SK-N-SH (cell line): ENCODE results near the gene PCBD1. TPM values are rescaled to one million over a fixed set of nuclear protein-coding genes. Genes with fewer than 3 reads are reported as not detected.

ENCODE experiments used
- CTCF ChIA-PET: fragments of 300-600, 350-600 bp; formaldehyde crosslinking; extraction: SDS; loops from one replicate; lab custom pipeline; 2021; lab: Yijun Ruan, JAX
- POLR2A ChIA-PET: fragments of 350-600 bp; sonication (Branson Sonifier 250); formaldehyde crosslinking; extraction: SDS; loops from one replicate; lab custom pipeline; 2020; ENCODE audit warnings: antibody characterized with exemption, inconsistent platforms; lab: Yijun Ruan, JAX
- DNase-seq: peaks from one replicate; pipeline ENCODE4 v3.0.0; 2012
- H2AFZ ChIP-seq: fragments of 200-600 bp; sonication (generic); 2 replicates; pipeline ENCODE4 v1.8.1; 2016; ENCODE audit warnings: antibody characterized with exemption, mild to moderate bottlenecking, low read depth
- H3F3A ChIP-seq: fragments of 200-600 bp; sonication (generic); replicated peaks from 2 replicates; pipeline ENCODE3; 2016; ENCODE audit warnings: antibody characterized with exemption, mild to moderate bottlenecking; ENCODE audit not compliant: insufficient read depth
- H3K27ac ChIP-seq, 2 experiments: fragments of 200-500 bp in 1 of 2; fragments of 200-600 bp in 1 of 2; sonication (Bioruptor generic) in 1 of 2; sonication (generic), shearing (Covaris generic) in 1 of 2; 2 replicates each; pipeline versions ENCODE4 v1.5.1 to v1.6.1; 2014 to 2016; ENCODE audit warnings: low read depth in 2 of 2, inconsistent platforms in 1 of 2, low read length in 1 of 2, mild to moderate bottlenecking in 1 of 2, mixed read lengths in 1 of 2
- H3K27me3 ChIP-seq: fragments of 200-600 bp; sonication (generic), shearing (Covaris generic); 2 replicates; pipeline ENCODE4 v1.6.1; 2016; ENCODE audit warnings: mixed run types; ENCODE audit not compliant: insufficient read depth
- H3K36me3 ChIP-seq, 2 experiments: fragments of 200-500 bp in 1 of 2; fragments of 200-600 bp in 1 of 2; sonication (Bioruptor generic) in 1 of 2; sonication (generic) in 1 of 2; replicated peaks in 1 of 2; 2 replicates each; pipeline versions ENCODE3 to v1.5.1; 2014 to 2016; ENCODE audit warnings: low read length in 1 of 2, mild to moderate bottlenecking in 1 of 2; ENCODE audit not compliant: insufficient read depth in 2 of 2, control insufficient read depth in 1 of 2
- H3K4me1 ChIP-seq, 2 experiments: fragments of 200-500 bp in 1 of 2; fragments of 200-600 bp in 1 of 2; sonication (Bioruptor generic) in 1 of 2; sonication (generic), shearing (Covaris generic) in 1 of 2; 2 replicates each; pipeline versions ENCODE4 v1.5.1 to v1.6.1; 2014 to 2016; ENCODE audit warnings: low read depth in 1 of 2, low read length in 1 of 2, mixed run types in 1 of 2; ENCODE audit not compliant: insufficient read depth in 2 of 2, control insufficient read depth in 1 of 2
- H3K4me2 ChIP-seq: fragments of 200-600 bp; sonication (generic), shearing (Covaris generic); 2 replicates; pipeline ENCODE4 v1.6.1; 2017; ENCODE audit warnings: mixed run types
- H3K4me3 ChIP-seq, 2 experiments: fragments of 200-500 bp in 1 of 2; fragments of 200-600 bp in 1 of 2; sonication (Bioruptor generic) in 1 of 2; sonication (generic), shearing (Covaris generic) in 1 of 2; 2 replicates each; pipeline versions ENCODE4 v1.5.1 to v1.8.1; 2014 to 2016; ENCODE audit warnings: low read depth in 2 of 2, inconsistent platforms in 1 of 2, low read length in 1 of 2, mild to moderate bottlenecking in 1 of 2, mixed read lengths in 1 of 2, moderate library complexity in 1 of 2
- H3K79me2 ChIP-seq: fragments of 200-600 bp; sonication (generic); 2 replicates; pipeline ENCODE4 v1.8.1; 2017; ENCODE audit warnings: mild to moderate bottlenecking; ENCODE audit not compliant: insufficient read depth
- H3K9ac ChIP-seq: fragments of 200-600 bp; sonication (generic); 2 replicates; pipeline ENCODE4 v1.6.1; 2017; ENCODE audit warnings: mixed run types
- H3K9me2 ChIP-seq: fragments of 200-600 bp; sonication (generic); 2 replicates; pipeline ENCODE4 v1.6.1; 2017; ENCODE audit warnings: mixed run types
- H3K9me3 ChIP-seq: fragments of 200-600 bp; sonication (generic); 2 replicates; pipeline ENCODE4 v1.6.1; 2017; ENCODE audit warnings: mixed run types, mild to moderate bottlenecking, moderate library complexity
- H4K20me1 ChIP-seq: fragments of 200-600 bp; sonication (generic); 2 replicates; pipeline ENCODE4 v1.6.1; 2017; ENCODE audit warnings: mild to moderate bottlenecking, mixed run types; ENCODE audit not compliant: insufficient read depth
- CHD2 ChIP-seq: fragments of 150-350 bp; IDR thresholded peaks from 2 replicates; pipeline ENCODE4 v1.6.1; 2018; ENCODE audit warnings: low read length; ENCODE audit not compliant: partially characterized antibody
- ELF1 ChIP-seq: IDR thresholded peaks from 2 replicates; pipeline ENCODE4 v1.4.0; 2012
- EZH2phosphoT487 ChIP-seq: fragments of 200-600 bp; sonication (generic); IDR thresholded peaks from 2 replicates; pipeline ENCODE4 v1.6.1; 2017; ENCODE audit warnings: low read depth, mixed run types, mild to moderate bottlenecking, antibody characterized with exemption, moderate library complexity, borderline replicate concordance
- FOSL2 ChIP-seq: IDR thresholded peaks from 2 replicates; pipeline ENCODE4 v1.4.0; 2012; ENCODE audit warnings: low read depth, mild to moderate bottlenecking, moderate library complexity, borderline replicate concordance
- FOXM1 ChIP-seq: IDR thresholded peaks from 2 replicates; pipeline ENCODE4 v1.4.0; 2012; ENCODE audit warnings: low read depth, mild to moderate bottlenecking
- GABPA ChIP-seq: IDR thresholded peaks from 2 replicates; pipeline ENCODE4 v1.4.0; 2012; ENCODE audit warnings: low read depth, mild to moderate bottlenecking
- GATA2 ChIP-seq: sonication (generic); formaldehyde crosslinking; IDR thresholded peaks from 2 replicates; pipeline ENCODE4 v1.5.0; 2020; ENCODE audit warnings: mild to moderate bottlenecking, missing genetic modification reagents
- NFIC ChIP-seq: IDR thresholded peaks from 2 replicates; pipeline ENCODE4 v1.4.0; 2012; ENCODE audit warnings: borderline replicate concordance
- NRF1 ChIP-seq: IDR thresholded peaks from 2 replicates; pipeline ENCODE4 v1.6.1; 2012; ENCODE audit warnings: low read depth, mild to moderate bottlenecking, low read length
- RAD21 ChIP-seq: IDR thresholded peaks from 2 replicates; pipeline ENCODE4 v1.6.1; 2012; ENCODE audit warnings: mild to moderate bottlenecking, low read length
- RFX5 ChIP-seq: IDR thresholded peaks from 2 replicates; pipeline ENCODE4 v1.6.1; 2012; ENCODE audit warnings: mild to moderate bottlenecking, improper control_type of control experiment, low read length
- SMC3 ChIP-seq: IDR thresholded peaks from 2 replicates; pipeline ENCODE4 v1.6.1; 2012; ENCODE audit warnings: low read depth, low read length, improper control_type of control experiment
- TAF1 ChIP-seq: IDR thresholded peaks from 2 replicates; pipeline ENCODE4 v1.6.1; 2012; ENCODE audit warnings: low read depth, mild to moderate bottlenecking, low read length, moderate library complexity, borderline replicate concordance
- TCF12 ChIP-seq: IDR thresholded peaks from 2 replicates; pipeline ENCODE4 v1.4.0; 2012
- TEAD4 ChIP-seq: IDR thresholded peaks from 2 replicates; pipeline ENCODE4 v1.4.0; 2012; ENCODE audit warnings: mild to moderate bottlenecking, borderline replicate concordance; ENCODE audit not compliant: insufficient read depth
- ZBTB33 ChIP-seq: IDR thresholded peaks from 2 replicates; pipeline ENCODE4 v1.4.0; 2012; ENCODE audit warnings: low read depth, borderline replicate concordance
- whole genome bisulfite sequencing: methylation state at CpG from one replicate; pipeline ENCODE4 v1.1.6; 2017; ENCODE audit warnings: low lambda C conversion rate; 5-methylcytosine and 5-hydroxymethylcytosine counted together
- polyA plus RNA-seq, 3 experiments: library from polyadenylated mRNA; depleted of rRNA; stranded (reverse); fragments of >200 nt; gene quantifications; 2 replicates each; pipeline ENCODE4 v1.2.3, GENCODE V29; 2012
- TF ChIP-seq, protein P1 (sequence below): IDR thresholded peaks from 2 replicates; pipeline ENCODE4 v1.4.0; 2012; ENCODE audit warnings: low read depth
- TF ChIP-seq, protein P2 (sequence below): fragments of 150-350 bp; IDR thresholded peaks from 2 replicates; pipeline ENCODE4 v1.6.1; 2016; ENCODE audit warnings: mild to moderate bottlenecking, low read depth, low read length
- TF ChIP-seq, protein P3 (sequence below): IDR thresholded peaks from 2 replicates; pipeline ENCODE4 v1.6.1; 2012; ENCODE audit warnings: mild to moderate bottlenecking, low read depth, low read length, moderate library complexity

The PCBD1 gene
- polyA plus RNA-seq, 1 of the 3 experiments (the other 2 are of a cell fraction), result 112 TPM

DNA sequence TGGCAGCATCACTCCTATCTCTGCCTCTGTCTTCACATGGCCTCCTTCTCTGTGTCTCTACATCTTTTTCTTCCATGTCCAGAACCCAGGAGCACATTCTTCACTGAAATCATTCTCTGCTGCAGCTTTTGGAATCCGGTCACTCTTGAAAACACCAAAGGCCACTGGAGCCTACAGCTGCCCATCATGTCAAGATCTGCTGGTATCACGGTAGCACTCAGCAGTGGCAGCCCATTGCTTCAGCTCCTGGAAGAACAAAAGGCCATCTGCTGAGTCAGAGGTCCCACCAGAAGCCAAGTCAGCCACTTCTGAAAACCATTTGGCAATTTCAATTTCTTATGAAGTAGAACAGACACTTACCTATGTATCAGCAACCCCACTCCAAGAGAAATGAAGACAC is 6.1 kb upstream of the PCBD1 start:
- H3K4me2 ChIP-seq, result no peak overlapping the region
- 92% methylated on average over 2 of the region's 2 CpGs for WGBS
- CTCF ChIA-PET, result interaction anchor here (0.8 to 2.4 kb wide), 2 partner anchors 9 to 391 kb away, joined by 3 to 20 read pairs; no protein-coding TSS in a partner anchor

GRCh38 chr10:70893227-70894006 is 5.1 kb upstream of the PCBD1 start:
- CTCF ChIA-PET, result interaction anchor here (0.8 to 2.4 kb wide), 3 partner anchors 10 to 392 kb away, joined by 3 to 20 read pairs (median 4); no protein-coding TSS in a partner anchor
- H3K27ac ChIP-seq, result no peak overlapping the region
- no peak for DNase-seq
- H3K36me3 ChIP-seq, result no peaks in the 10 kb centered on the region
- H3K27me3 ChIP-seq, result no peaks in the 10 kb centered on the region
- H3K4me2 ChIP-seq, result no peak overlapping the region
- no peaks in the 10 kb centered on the region for H3K79me2 ChIP-seq
- no peak overlapping the region for H3K4me3 ChIP-seq
- H3F3A ChIP-seq, result no peaks in the 10 kb centered on the region
- H3K9ac ChIP-seq, result no peak overlapping the region
- no peaks in the 10 kb centered on the region for H3K9me2 ChIP-seq
- no peaks in the 10 kb centered on the region for H3K9me3 ChIP-seq
- POLR2A ChIA-PET, result no interaction called here
- H4K20me1 ChIP-seq, result no peaks in the 10 kb centered on the region
- 73% methylated on average over 8 of the region's 10 CpGs for WGBS
- peaks cover 6 to 26% of the 10 kb centered on the region in 2 experiments; a peak in 2 of 4 replicates for H3K4me1 ChIP-seq
- no peak overlapping the region for H2AFZ ChIP-seq
- TF ChIP-seq FOSL2, result no peak
- TF ChIP-seq CHD2, result no peak
- no peak for TF ChIP-seq RAD21
- TF ChIP-seq ZBTB33, result no peak
- TF ChIP-seq, protein P1, sequence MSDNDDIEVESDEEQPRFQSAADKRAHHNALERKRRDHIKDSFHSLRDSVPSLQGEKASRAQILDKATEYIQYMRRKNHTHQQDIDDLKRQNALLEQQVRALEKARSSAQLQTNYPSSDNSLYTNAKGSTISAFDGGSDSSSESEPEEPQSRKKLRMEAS, result no peak
- TF ChIP-seq GABPA, result no peak
- no peak for TF ChIP-seq FOXM1
- no peak for TF ChIP-seq EZH2phosphoT487
- TF ChIP-seq TEAD4, result no peak
- no peak for TF ChIP-seq NRF1

More for the DNA sequence above, 6.1 kb upstream of the PCBD1 start:
- no peak for DNase-seq
- peaks cover 0 to 17% of the 10 kb centered on the region in 2 experiments; a peak in 2 of 4 replicates for H3K4me1 ChIP-seq
- H3K4me3 ChIP-seq, result no peak overlapping the region
- POLR2A ChIA-PET, result no interaction called here
- no peaks in the 10 kb centered on the region for H4K20me1 ChIP-seq
- TF ChIP-seq NFIC, result no peak
- TF ChIP-seq RFX5, result no peak
- TF ChIP-seq, protein P2, sequence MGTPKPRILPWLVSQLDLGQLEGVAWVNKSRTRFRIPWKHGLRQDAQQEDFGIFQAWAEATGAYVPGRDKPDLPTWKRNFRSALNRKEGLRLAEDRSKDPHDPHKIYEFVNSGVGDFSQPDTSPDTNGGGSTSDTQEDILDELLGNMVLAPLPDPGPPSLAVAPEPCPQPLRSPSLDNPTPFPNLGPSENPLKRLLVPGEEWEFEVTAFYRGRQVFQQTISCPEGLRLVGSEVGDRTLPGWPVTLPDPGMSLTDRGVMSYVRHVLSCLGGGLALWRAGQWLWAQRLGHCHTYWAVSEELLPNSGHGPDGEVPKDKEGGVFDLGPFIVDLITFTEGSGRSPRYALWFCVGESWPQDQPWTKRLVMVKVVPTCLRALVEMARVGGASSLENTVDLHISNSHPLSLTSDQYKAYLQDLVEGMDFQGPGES, result no peak
- no peak for TF ChIP-seq ELF1
- no peak for TF ChIP-seq TAF1
- TF ChIP-seq, protein P3, sequence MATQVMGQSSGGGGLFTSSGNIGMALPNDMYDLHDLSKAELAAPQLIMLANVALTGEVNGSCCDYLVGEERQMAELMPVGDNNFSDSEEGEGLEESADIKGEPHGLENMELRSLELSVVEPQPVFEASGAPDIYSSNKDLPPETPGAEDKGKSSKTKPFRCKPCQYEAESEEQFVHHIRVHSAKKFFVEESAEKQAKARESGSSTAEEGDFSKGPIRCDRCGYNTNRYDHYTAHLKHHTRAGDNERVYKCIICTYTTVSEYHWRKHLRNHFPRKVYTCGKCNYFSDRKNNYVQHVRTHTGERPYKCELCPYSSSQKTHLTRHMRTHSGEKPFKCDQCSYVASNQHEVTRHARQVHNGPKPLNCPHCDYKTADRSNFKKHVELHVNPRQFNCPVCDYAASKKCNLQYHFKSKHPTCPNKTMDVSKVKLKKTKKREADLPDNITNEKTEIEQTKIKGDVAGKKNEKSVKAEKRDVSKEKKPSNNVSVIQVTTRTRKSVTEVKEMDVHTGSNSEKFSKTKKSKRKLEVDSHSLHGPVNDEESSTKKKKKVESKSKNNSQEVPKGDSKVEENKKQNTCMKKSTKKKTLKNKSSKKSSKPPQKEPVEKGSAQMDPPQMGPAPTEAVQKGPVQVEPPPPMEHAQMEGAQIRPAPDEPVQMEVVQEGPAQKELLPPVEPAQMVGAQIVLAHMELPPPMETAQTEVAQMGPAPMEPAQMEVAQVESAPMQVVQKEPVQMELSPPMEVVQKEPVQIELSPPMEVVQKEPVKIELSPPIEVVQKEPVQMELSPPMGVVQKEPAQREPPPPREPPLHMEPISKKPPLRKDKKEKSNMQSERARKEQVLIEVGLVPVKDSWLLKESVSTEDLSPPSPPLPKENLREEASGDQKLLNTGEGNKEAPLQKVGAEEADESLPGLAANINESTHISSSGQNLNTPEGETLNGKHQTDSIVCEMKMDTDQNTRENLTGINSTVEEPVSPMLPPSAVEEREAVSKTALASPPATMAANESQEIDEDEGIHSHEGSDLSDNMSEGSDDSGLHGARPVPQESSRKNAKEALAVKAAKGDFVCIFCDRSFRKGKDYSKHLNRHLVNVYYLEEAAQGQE, result no peak
- TF ChIP-seq TCF12, result no peak
- no peak for TF ChIP-seq GATA2 (CRISPR knock-in tag)
- TF ChIP-seq SMC3, result no peak
- no peak overlapping the region for H3K9ac ChIP-seq
- no peaks in the 10 kb centered on the region for H3K27me3 ChIP-seq
- H3K9me3 ChIP-seq, result no peaks in the 10 kb centered on the region
- H3F3A ChIP-seq, result no peaks in the 10 kb centered on the region
- no peak overlapping the region for H2AFZ ChIP-seq
- no peaks in the 10 kb centered on the region for H3K79me2 ChIP-seq
- no peaks in the 10 kb centered on the region for H3K36me3 ChIP-seq
- no peaks in the 10 kb centered on the region for H3K9me2 ChIP-seq
- H3K27ac ChIP-seq, result no peak overlapping the region
